Right atrium auricular region (tissue), 2 donors: ENCODE data around the gene KIAA1217. TPM values are rescaled to one million over a fixed set of nuclear protein-coding genes. Genes with fewer than 3 reads are reported as not detected.

Source experiments
- DNase-seq: peaks from one replicate; pipeline ENCODE4 v3.0.0-alpha.2; 2019; ENCODE audit warnings: low spot score
- H3K27ac ChIP-seq, 2 donors: fragments of 200-600 bp; sonication (generic); 1 replicate in 1 of 2; 2 replicates in 1 of 2; pipeline ENCODE4 v1.5.1; 2016 to 2019
- H3K27me3 ChIP-seq, 2 donors: fragments of 200-600 bp; sonication (generic); one replicate each; pipeline versions ENCODE4 v1.5.1 to v1.6.0; 2017 to 2019
- H3K36me3 ChIP-seq: fragments of 200-600 bp; sonication (generic); one replicate; pipeline ENCODE4 v1.5.1; 2016
- H3K4me1 ChIP-seq, 2 donors: fragments of 200-600 bp; sonication (generic); one replicate each; pipeline versions ENCODE4 v1.5.1 to v1.6.0; 2017 to 2019
- H3K4me3 ChIP-seq, 2 donors: fragments of 200-600 bp; sonication (generic); 1 replicate in 1 of 2; 2 replicates in 1 of 2; pipeline ENCODE4 v1.5.1; 2017 to 2019; ENCODE audit warnings: mild to moderate bottlenecking in 1 of 2, moderate library complexity in 1 of 2
- H3K9me3 ChIP-seq, 2 donors: fragments of 200-600 bp; sonication (generic); one replicate each; pipeline ENCODE4 v1.5.1; 2019
- total RNA-seq, 2 donors: library from RNA; depleted of rRNA; stranded (reverse); fragments of >200 nt; gene quantifications; one replicate each; pipeline ENCODE4 v1.1.0, GENCODE V29; 2016
- TF ChIP-seq, protein P1 (sequence below), 2 donors: fragments of 200-600 bp; sonication (generic); IDR thresholded peaks; one replicate each; pipeline ENCODE4 v1.5.1; 2019; ENCODE audit warnings: antibody characterized with exemption in 2 of 2

KIAA1217 gene
- total RNA-seq, 2 donors from 2014 or later: 24.0 to 33.3 TPM

DNA sequence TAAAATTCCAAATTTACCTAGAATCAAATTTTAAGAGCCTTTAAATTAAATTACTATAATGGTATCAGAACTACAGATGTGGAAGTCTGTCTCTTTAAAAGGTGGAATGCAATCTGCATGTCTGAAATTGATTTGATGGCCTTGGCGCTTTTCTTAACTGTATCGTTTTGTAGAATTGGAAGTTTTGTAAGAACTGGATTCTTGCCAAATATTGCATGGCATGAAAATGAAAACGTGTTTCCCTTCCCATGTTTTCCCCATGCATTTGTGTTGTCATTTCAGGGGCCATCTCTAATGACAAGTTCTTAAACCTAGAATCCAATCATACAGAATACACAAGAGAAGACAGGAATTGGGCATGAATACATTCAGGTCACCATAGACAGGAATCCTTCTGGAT, 162.5 kb downstream of the KIAA1217 start:
- H3K27ac ChIP-seq: no peak overlapping the region
- peaks cover 0 to 9% of the 10 kb centered on the region in 2 donors for H3K4me1 ChIP-seq
- no peaks in the 10 kb centered on the region for H3K27me3 ChIP-seq
- no peak overlapping the region for H3K4me3 ChIP-seq
- no peaks in the 10 kb centered on the region for H3K9me3 ChIP-seq
- no peaks in the 10 kb centered on the region for H3K36me3 ChIP-seq
- TF ChIP-seq, protein P1, sequence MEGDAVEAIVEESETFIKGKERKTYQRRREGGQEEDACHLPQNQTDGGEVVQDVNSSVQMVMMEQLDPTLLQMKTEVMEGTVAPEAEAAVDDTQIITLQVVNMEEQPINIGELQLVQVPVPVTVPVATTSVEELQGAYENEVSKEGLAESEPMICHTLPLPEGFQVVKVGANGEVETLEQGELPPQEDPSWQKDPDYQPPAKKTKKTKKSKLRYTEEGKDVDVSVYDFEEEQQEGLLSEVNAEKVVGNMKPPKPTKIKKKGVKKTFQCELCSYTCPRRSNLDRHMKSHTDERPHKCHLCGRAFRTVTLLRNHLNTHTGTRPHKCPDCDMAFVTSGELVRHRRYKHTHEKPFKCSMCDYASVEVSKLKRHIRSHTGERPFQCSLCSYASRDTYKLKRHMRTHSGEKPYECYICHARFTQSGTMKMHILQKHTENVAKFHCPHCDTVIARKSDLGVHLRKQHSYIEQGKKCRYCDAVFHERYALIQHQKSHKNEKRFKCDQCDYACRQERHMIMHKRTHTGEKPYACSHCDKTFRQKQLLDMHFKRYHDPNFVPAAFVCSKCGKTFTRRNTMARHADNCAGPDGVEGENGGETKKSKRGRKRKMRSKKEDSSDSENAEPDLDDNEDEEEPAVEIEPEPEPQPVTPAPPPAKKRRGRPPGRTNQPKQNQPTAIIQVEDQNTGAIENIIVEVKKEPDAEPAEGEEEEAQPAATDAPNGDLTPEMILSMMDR (IDR thresholded peaks at IDR 0.05): no peak
- no peak for DNase-seq

DNA sequence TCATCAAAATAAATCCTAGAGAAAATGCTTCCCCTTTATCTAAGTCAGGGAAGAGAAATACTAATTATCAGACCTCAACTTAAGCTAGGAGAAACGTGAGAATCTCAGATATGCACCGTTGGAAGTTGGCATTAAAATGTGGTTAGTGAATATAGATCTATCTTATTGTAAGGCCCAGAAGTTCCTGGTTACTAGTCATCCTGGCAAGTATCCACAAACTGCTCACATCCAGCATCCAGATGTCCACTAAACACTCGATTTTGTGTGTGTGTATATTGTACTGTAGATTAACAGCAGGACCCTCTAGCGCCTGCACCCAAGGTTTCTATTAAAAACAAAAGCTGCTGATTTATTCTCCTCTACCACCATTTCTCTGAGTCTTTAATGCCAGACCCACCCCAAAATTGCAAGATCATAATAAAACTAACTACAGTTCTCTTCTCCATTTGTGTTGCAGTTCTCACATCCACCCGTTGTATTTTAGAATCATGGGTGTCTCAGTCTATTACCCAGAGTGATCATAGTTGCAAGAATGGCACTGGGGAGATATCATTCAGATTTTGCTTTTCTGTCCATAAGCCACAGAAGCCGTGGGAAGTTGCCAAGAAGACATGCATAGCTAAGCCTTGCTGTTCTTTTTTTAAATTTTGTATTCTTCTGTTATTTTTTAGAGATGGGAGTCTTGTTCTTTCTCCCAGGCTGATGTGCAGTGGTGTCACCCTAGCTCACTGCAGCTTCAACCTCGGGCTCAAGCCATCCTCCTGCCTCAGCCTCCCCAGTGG, 165.4 kb downstream of the KIAA1217 start:
- H3K4me1 ChIP-seq: peaks cover 0 to 9% of the 10 kb centered on the region in 2 donors
- no peaks in the 10 kb centered on the region for H3K36me3 ChIP-seq
- no peak for DNase-seq
- no peaks in the 10 kb centered on the region for H3K27me3 ChIP-seq
- H3K27ac ChIP-seq: no peak overlapping the region
- TF ChIP-seq, protein P1 (IDR thresholded peaks at IDR 0.05): no peak
- H3K4me3 ChIP-seq: no peak overlapping the region
- no peaks in the 10 kb centered on the region for H3K9me3 ChIP-seq

DNA sequence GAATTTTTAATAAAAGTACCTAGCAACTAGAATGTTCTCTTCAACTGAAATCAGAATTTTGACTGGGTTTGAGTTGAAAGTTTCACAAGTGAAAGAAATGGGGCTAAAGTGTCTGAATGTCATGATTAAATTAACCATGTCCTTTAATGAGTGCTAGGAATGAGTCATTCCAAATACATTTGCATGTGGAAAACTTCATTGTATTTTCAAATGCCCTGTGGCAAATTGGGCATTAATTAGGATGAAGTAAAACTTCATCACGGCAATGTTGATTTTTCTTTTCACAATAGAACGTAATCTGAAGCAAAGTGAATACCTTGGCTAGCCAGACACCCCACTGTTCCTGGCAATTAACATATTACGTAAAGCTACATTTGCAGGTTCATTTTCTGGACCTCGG, 166.6 kb downstream of the KIAA1217 start:
- H3K27ac ChIP-seq: no peak overlapping the region
- H3K4me3 ChIP-seq: no peak overlapping the region
- peaks cover 0 to 8% of the 10 kb centered on the region in 2 donors for H3K4me1 ChIP-seq
- TF ChIP-seq, protein P1 (IDR thresholded peaks at IDR 0.05): no peak
- no peaks in the 10 kb centered on the region for H3K27me3 ChIP-seq
- no peaks in the 10 kb centered on the region for H3K9me3 ChIP-seq
- no peaks in the 10 kb centered on the region for H3K36me3 ChIP-seq
- no peak for DNase-seq

DNA sequence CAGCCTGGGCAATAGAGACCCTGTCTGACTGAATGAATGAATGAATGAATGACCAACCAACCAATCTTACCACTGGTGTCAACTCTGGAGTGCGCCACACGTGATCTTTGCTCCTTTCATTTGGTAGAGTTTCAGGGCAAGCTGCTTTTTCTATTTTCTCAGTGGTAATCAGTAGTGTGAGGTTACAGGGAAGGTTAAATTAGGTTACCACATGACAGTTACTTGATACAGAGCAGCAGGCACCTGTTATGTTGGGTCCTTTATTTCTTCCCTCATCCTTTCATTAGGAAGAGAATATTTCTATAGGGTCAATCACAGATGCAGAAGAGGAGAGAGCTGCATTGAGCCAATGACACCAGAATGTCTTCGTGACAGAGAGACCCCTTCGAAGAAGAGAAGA, 167.8 kb downstream of the KIAA1217 start:
- DNase-seq: no peak
- H3K27ac ChIP-seq: no peak overlapping the region
- H3K36me3 ChIP-seq: peaks cover 7% of the 10 kb centered on the region
- TF ChIP-seq, protein P1 (IDR thresholded peaks at IDR 0.05): no peak
- no peaks in the 10 kb centered on the region for H3K27me3 ChIP-seq
- no peaks in the 10 kb centered on the region for H3K9me3 ChIP-seq
- no peaks in the 10 kb centered on the region for H3K4me1 ChIP-seq
- no peak overlapping the region for H3K4me3 ChIP-seq

DNA sequence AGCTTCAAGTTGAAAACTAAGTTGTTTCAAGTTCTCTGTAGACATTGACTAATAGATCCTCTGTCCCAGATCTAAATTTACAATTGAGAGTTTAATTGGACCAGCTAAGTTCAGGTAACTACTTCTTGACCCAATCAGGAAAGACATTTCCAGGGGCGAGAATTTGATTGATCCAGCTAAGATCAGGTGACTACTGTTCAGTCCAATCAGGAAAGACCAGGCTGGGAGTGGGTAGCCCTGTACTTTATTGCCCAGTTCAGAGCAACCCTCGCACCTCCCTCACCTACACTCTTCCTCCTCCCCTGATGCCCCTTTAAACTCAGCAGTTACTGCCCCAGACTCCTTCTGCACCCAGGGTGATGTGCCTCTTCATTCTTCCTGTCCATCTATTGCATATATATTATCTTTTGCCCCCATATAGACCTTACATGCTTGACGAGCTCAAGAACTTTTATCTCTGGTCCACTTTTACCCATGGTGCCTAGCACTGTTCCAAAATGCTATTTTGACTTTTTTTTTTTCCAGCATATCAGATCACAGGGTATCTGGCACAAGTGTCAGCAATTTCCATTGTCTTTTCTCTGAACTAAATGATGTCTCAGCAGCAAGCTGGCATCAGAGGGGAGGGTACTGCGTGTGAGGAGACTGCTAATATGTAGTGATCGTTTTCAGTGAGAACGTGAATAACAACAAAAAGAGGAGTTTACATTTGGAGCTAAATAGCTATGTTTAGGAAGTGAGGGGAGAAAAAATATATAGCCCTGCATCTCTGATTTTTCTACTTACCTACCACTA, 169.4 kb downstream of the KIAA1217 start:
- DNase-seq: no peak
- H3K4me1 ChIP-seq: peaks cover 0 to 4% of the 10 kb centered on the region in 2 donors
- TF ChIP-seq, protein P1 (IDR thresholded peaks at IDR 0.05): no peak
- H3K4me3 ChIP-seq: no peak overlapping the region
- H3K36me3 ChIP-seq: peaks cover 9% of the 10 kb centered on the region
- H3K27me3 ChIP-seq: no peaks in the 10 kb centered on the region
- no peak overlapping the region for H3K27ac ChIP-seq
- H3K9me3 ChIP-seq: no peaks in the 10 kb centered on the region
